ENCODE data around the gene CYRIA. TPM values are rescaled to one million over a fixed set of nuclear protein-coding genes. Genes with fewer than 3 reads are reported as not detected.
A peak's percentile ranks its signal among the peaks of the same experiment; 100 is the strongest.

The CYRIA gene
- total RNA-seq, 2 donors from 2014 or later = 0.86 to 1.4 TPM

DNA sequence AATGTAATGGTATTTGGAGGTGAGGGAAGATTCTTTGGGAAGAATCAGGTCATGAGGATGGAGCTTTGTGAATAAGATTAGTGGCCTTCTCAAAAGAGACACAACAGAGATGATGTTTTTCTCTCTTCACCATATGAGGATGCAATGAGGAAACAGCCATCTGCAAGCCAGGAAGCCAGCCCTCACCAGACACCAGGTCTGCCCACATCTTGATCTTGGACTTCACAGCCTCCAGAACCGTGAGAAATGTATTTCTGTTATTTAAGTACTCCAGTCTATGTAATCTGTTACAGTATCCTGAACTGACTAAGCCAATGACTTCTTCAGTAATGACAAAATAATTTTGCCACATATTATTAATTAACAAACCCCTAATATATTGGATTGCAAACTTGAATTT lies 28.3 kb downstream of the CYRIA start:
- no peak overlapping the region for H3K4me3 Mint-ChIP-seq
- Histone ChIP-seq H3K27me3 (ENCODE audit: control insufficient read depth, insufficient read depth, low read length, poor library complexity, severe bottlenecking) (no peaks in the 10 kb centered on the region), H3K4me3 (ENCODE audit: low read length) (no peak overlapping the region), H3K9ac (ENCODE audit: extremely low read depth, low read length, poor library complexity, severe bottlenecking) (no peak overlapping the region), H3K4me1 (ENCODE audit: control insufficient read depth, insufficient read depth, low read length) (no peaks in the 10 kb centered on the region), H3K27ac (ENCODE audit: low read depth, low read length) (no peak overlapping the region), H3K36me3 (ENCODE audit: control insufficient read depth, insufficient read depth, low read length) (no peaks in the 10 kb centered on the region), H3K9me3 (ENCODE audit: control insufficient read depth, low read length) (peaks cover 7% of the 10 kb centered on the region)
- 85% methylated on average over 1 of the region's 1 CpG; no CpG with 5 or more reads in 1 of the 2 experiments for WGBS, 2 experiments (ENCODE audit: insufficient coverage in 1 of 2, insufficient read length in 1 of 2)
- DNase-seq = no peak
- TF ChIP-seq, protein P1, sequence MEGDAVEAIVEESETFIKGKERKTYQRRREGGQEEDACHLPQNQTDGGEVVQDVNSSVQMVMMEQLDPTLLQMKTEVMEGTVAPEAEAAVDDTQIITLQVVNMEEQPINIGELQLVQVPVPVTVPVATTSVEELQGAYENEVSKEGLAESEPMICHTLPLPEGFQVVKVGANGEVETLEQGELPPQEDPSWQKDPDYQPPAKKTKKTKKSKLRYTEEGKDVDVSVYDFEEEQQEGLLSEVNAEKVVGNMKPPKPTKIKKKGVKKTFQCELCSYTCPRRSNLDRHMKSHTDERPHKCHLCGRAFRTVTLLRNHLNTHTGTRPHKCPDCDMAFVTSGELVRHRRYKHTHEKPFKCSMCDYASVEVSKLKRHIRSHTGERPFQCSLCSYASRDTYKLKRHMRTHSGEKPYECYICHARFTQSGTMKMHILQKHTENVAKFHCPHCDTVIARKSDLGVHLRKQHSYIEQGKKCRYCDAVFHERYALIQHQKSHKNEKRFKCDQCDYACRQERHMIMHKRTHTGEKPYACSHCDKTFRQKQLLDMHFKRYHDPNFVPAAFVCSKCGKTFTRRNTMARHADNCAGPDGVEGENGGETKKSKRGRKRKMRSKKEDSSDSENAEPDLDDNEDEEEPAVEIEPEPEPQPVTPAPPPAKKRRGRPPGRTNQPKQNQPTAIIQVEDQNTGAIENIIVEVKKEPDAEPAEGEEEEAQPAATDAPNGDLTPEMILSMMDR (conservative IDR thresholded peaks at IDR 0.05) = no peak
- no peaks in the 10 kb centered on the region for H3K36me3 Mint-ChIP-seq (ENCODE audit: low read depth)
- H3K27ac Mint-ChIP-seq = no peak overlapping the region
- peaks cover 16% of the 10 kb centered on the region for H3K4me1 Mint-ChIP-seq
- H3K9me3 Mint-ChIP-seq = no peaks in the 10 kb centered on the region
- no peaks in the 10 kb centered on the region for H3K27me3 Mint-ChIP-seq (ENCODE audit: insufficient read depth)

DNA sequence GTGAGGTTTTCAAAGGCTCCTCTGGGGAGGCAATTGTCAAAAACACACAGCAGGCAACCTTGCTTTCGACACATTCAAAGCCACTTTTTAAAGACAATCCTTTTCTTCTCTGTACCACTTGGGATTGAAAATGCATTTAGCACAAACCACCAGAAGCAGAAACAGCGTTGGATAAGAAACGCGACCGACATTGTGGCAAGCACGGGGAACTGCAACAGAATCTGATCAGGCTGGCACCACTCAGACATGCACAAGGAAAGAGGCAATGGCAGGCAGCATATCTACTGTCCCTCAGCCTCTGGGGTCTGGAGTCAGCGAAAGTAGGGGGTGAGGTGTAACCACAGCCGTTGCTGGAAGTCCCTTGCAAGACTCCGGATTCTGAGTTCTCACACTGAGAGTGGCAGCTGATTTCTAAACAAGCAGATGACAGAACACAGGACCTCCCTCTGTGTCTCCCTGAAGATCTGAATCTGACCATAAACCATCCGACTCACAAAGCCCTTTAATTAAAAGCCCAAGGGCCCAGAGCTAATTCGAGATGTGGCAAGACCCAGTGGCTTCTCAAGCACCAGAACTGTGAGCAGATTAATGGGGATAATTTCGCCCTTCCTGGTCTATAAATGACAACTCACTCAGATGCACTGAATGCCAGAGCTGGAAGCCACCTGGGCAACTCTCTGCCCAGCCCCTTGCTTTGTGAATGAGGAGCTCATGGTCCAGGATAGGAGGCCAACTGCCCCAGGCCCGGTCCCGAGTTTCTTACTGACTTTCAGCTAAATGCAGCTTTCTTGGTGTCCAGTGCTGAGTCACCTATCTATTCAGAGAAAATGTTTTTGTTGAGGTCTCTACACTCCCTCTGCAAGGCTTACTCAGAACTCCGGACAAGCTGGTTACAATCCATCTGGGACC lies 29.6 kb downstream of the CYRIA start:
- no peak overlapping the region for H3K9ac ChIP-seq (ENCODE audit: extremely low read depth, low read length, poor library complexity, severe bottlenecking)

DNA sequence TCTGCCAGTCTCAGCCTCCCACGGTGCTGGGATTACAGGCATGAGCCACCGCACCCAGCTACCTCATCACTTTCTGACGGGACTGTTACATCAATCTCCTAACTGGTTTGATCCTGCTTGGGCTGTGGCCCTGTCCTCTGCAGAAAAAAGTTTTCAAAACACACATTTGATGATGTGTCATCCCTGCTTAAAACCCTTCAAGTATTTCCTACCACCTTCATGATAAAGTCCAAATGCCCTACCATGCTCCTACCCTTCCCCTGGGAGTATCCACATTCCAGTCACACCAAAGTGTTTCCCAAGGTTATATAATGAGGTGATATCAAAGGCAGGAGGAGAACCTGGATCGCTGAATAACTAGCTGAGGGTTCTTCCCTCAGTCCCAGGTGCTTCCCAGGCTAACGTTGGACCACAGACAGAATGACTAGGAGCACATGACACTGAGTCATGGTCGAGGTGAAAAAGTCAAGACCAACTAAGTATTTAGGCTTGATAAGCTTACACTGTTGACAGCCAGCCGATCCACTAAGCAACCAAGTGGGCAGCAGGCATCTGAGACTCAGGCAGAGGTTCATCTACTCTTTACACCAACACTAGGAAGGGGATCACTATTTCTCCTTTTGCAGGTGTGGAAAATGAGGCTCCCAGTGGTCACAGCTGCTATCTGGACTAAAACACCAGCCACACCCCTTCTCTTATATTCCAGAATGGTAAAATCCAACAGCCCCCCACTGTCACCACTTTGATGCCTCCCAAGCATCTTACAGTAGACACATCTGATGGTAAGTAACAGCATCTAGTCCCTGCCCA lies 31.8 kb downstream of the CYRIA start:
- Mint-ChIP-seq H3K27me3 (ENCODE audit: insufficient read depth) (no peaks in the 10 kb centered on the region), H3K27ac (no peak overlapping the region), H3K9me3 (no peaks in the 10 kb centered on the region), H3K4me1 (peaks cover 25% of the 10 kb centered on the region), H3K4me3 (no peak overlapping the region), H3K36me3 (ENCODE audit: low read depth) (no peaks in the 10 kb centered on the region)
- no peak for DNase-seq
- Histone ChIP-seq H3K9me3 (ENCODE audit: control insufficient read depth, low read length) (peaks cover 7% of the 10 kb centered on the region), H3K27me3 (ENCODE audit: control insufficient read depth, insufficient read depth, low read length, poor library complexity, severe bottlenecking) (no peaks in the 10 kb centered on the region), H3K36me3 (ENCODE audit: control insufficient read depth, insufficient read depth, low read length) (no peaks in the 10 kb centered on the region), H3K4me3 (ENCODE audit: low read length) (no peak overlapping the region), H3K27ac (ENCODE audit: low read depth, low read length) (no peak overlapping the region), H3K9ac (ENCODE audit: extremely low read depth, low read length, poor library complexity, severe bottlenecking) (no peak overlapping the region), H3K4me1 (ENCODE audit: control insufficient read depth, insufficient read depth, low read length) (no peaks in the 10 kb centered on the region)
- 93 to 95% methylated on average over 7 of the region's 7 CpGs for WGBS, 2 experiments (ENCODE audit: insufficient coverage in 1 of 2, insufficient read length in 1 of 2)
- TF ChIP-seq, protein P1 (conservative IDR thresholded peaks at IDR 0.05) = no peak

More for the DNA sequence above, 29.6 kb downstream of the CYRIA start:
- H3K36me3 ChIP-seq (ENCODE audit: control insufficient read depth, insufficient read depth, low read length) = no peaks in the 10 kb centered on the region
- WGBS, 2 experiments (ENCODE audit: insufficient coverage in 1 of 2, insufficient read length in 1 of 2) = 82 to 85% methylated on average over 12 to 15 of the region's 15 CpGs
- H3K27me3 ChIP-seq (ENCODE audit: control insufficient read depth, insufficient read depth, low read length, poor library complexity, severe bottlenecking) = no peaks in the 10 kb centered on the region
- H3K4me3 Mint-ChIP-seq = no peak overlapping the region
- H3K27ac Mint-ChIP-seq = no peak overlapping the region
- no peaks in the 10 kb centered on the region for H3K27me3 Mint-ChIP-seq (ENCODE audit: insufficient read depth)
- H3K9me3 ChIP-seq (ENCODE audit: control insufficient read depth, low read length) = peaks cover 7% of the 10 kb centered on the region
- TF ChIP-seq, protein P1 (conservative IDR thresholded peaks at IDR 0.05) = peak; percentile 28
- H3K27ac ChIP-seq (ENCODE audit: low read depth, low read length) = peak overlapping the region; percentile 47
- no peaks in the 10 kb centered on the region for H3K9me3 Mint-ChIP-seq
- no peak for DNase-seq
- H3K4me1 Mint-ChIP-seq = peaks cover 20% of the 10 kb centered on the region
- no peaks in the 10 kb centered on the region for H3K36me3 Mint-ChIP-seq (ENCODE audit: low read depth)
- H3K4me3 ChIP-seq (ENCODE audit: low read length) = no peak overlapping the region
- H3K4me1 ChIP-seq (ENCODE audit: control insufficient read depth, insufficient read depth, low read length) = no peaks in the 10 kb centered on the region
